ENCODE measurements around the gene FKBP4.

Gene FKBP4

GRCh38 chr12:2776129-2776806 lies 18.5 kb upstream of the FKBP4 start:
- DNase-seq (ENCODE audit: insufficient read length, low spot score), result no peak
- FAIRE-seq, result no peak

DNA sequence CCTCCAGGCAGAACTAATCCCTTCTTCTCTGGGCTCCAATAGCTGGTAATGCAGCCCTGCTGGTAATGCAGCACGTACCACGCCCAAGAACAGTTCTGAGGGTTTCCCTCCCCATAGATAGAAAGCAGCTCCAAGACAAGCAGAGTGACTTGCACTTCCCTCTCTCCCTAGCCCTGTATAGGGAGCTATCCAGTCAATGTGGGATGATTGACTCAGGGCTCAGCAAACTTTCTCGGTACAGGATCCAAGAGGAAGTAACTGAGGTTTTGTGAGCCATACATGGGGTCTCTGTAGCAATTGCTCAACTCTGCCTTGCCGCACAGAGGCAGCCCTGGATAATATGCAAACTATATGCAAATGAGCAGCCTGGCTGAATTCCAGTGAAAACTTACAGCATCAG lies 15.5 kb upstream of the FKBP4 start:
- DNase-seq (ENCODE audit: insufficient read length, low spot score), result no peak
- no peak for FAIRE-seq

DNA sequence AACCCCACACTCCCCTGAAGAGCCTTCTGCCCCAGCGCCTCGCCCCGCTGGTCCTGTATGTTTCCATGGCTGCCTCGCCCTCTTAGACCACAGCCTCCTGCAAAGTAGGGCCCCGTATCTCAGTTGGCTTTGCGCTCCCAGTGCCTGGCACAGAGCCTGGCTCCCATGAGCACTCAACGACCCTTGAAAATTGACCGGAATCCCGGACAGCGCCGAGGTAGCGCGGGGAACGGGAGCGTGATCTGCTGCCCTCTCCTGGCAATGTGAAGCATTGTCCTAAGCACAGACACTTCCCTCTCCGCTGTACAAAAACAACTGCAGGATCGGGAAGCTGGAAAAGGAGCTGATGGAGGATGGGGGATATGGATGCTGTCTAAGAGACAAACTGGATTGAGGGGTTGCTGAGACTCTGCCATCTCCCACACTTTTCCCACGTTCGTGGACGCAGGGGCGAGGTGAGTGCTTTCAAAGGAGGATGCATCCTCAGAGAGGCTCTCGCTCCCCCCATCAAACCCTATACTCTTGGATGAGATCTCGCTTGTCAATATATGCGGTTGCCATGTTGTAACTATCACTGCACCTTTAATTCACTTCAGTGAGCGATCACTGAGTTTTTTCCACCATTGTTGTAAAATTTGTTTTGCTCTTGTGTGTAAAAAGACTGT lies 10.7 kb upstream of the FKBP4 start:
- FAIRE-seq, result peak; percentile 84
- peak; percentile 44 for DNase-seq (ENCODE audit: insufficient read length, low spot score)

GRCh38 chr12:2785017-2785416 lies 9.8 kb upstream of the FKBP4 start:
- DNase-seq (ENCODE audit: insufficient read length, low spot score) (no peak), FAIRE-seq (no peak)

GRCh38 chr12:2791089-2791488 lies 3.7 kb upstream of the FKBP4 start:
- DNase-seq (ENCODE audit: insufficient read length, low spot score) (no peak), FAIRE-seq (no peak)

GRCh38 chr12:2792671-2793500 lies 1.9 kb upstream of the FKBP4 start:
- no peak for FAIRE-seq
- DNase-seq (ENCODE audit: insufficient read length, low spot score), result no peak

- no peak for DNase-seq (ENCODE audit: insufficient read length, low spot score)
- no peak for FAIRE-seq
Measured at GRCh38 chr12:2793561-2793960, 1.2 kb upstream of the FKBP4 start.

DNA sequence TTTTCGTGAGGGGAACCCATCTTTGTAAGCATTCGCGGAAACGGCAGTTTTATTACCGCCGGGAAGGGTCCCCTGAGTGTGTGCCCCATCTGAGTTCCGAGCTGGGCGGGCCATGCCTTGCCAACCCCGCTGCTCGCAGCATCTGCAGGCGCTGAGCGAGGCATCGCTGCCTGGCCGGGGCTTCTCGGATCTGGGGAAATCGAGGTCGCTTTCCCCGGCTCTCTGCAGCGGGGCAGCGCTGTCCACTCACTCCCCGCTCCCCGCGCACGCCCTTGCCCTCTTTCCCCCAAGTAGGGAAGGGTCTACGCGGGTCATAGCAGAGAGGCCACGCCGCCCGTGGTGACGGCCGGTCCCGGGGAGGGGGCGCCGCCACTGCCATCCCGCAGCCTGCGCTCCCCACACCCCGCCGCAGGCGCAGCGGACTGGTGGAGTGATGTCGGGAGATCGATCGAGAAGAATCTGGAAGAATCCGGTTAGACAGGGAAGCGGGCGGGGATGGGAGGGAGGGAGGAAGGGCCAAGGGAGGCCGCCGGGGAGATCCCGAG lies 507 bp upstream of the FKBP4 start:
- FAIRE-seq, result no peak
- DNase-seq (ENCODE audit: insufficient read length, low spot score), result no peak

GRCh38 chr12:2795291-2796186 lies 769 bp downstream of the FKBP4 start:
- DNase-seq (ENCODE audit: insufficient read length, low spot score) (peak; percentile 97), FAIRE-seq (peak; percentile 66)

DNA sequence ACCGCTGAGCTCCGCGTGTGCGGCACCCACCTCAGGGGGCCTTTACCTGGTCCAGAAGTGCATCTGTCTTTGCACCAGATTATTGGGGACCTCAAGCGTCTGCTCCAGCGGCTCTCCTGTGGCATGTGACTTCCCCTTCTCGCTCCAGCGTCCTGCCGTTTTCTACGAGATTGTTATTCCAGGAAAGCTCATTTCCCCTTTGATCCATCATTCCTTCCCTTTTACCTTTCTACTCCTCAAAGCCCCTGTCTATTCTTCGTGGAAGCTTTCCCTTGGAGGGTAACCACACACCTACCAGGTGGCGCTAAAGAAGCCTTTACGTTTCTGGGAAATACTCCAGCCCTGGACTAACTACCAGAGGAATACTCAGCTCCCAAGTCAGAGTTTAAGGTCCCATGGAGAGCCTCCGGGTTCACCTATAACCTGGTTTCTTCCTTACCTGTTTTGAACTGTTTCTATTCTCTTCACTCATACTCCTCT lies 1.5 kb downstream of the FKBP4 start:
- FAIRE-seq, result no peak
- no peak for DNase-seq (ENCODE audit: insufficient read length, low spot score)

DNA sequence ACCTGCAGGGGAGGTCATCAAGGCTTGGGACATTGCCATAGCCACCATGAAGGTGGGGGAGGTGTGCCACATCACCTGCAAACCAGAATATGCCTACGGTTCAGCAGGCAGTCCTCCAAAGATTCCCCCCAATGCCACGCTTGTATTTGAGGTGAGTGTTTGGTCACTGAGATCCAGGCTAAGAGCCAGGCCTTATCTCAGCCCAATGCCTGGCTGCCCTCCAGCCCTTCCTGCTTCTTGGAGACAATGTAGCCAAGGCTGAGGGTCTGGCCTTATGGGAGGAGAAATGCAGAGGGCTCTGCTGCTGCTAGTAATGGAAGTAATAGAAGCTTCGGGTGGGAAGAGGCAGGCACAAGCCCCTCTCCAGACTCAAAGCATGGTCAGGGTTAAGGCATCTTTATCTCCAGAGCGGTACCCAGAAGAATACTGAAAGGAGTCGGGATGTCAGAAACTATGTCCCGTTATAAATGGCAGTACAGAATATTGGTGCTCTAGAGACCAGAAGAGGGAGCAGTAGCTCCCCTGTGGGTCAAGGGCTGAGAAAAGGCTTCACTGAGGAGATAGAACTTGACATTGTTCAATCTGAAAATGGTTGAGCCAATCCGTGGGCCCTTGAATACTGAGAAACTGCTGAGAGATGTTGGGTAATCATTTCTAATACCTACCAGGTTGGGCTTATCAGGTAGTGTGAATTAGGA lies 3.1 kb downstream of the FKBP4 start:
- DNase-seq (ENCODE audit: insufficient read length, low spot score) (no peak), FAIRE-seq (no peak)

DNA sequence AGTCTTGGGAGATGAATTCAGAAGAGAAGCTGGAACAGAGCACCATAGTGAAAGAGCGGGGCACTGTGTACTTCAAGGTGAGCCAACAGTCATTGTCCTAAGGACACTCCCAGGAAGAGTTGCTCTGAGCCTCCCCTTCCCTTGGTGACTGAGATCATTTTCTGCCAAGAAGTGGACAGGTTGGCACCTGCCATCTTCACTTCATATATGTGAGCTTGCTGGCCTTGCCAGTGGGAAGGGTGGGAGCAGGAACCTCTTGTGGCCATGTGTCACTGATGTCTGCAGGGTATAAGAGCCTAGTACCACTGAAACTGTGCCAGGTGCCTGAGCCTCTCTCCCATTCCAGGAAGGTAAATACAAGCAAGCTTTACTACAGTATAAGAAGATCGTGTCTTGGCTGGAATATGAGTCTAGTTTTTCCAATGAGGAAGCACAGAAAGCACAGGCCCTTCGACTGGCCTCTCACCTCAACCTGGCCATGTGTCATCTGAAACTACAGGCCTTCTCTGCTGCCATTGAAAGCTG lies 5.3 kb downstream of the FKBP4 start:
- FAIRE-seq (no peak), DNase-seq (ENCODE audit: insufficient read length, low spot score) (no peak)

GRCh38 chr12:2801044-2801783 lies 6.4 kb downstream of the FKBP4 start:
- FAIRE-seq, result no peak
- DNase-seq (ENCODE audit: insufficient read length, low spot score), result no peak

DNA sequence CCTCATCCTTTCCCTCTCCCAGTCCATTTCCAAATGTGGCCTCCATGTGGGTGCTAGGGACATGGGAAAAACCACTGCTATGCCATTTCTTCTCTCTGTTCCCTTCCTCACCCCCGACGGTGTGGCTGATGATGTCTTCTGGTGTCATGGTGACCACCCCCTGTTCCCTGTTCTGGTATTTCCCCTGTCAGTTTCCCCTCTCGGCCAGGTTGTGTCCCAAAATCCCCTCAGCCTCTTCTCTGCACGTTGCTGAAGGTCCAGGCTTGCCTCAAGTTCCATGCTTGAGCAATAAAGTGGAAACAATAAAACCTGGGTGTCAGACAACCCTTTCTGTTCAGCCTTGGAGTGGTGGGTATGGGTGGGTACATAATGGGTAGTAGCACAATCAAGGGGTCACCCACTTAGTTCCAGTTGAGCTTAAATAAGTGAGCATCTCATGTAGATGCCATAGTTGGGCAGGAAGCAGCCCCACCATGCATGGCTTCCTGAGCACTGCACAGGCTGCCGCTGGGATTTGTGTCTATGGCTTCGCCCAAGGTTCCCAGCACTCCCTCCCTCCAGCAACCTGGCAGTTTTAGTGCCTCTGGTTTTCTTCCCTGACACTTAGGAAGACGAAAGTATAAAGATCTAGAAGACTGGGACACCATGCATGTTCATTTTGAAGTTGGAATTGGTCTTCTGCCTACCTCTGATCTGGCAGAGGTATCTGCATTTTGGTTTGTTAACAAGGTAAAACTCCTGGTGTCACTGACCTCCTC lies 9.0 kb downstream of the FKBP4 start:
- no peak for DNase-seq (ENCODE audit: insufficient read length, low spot score)
- no peak for FAIRE-seq

DNA sequence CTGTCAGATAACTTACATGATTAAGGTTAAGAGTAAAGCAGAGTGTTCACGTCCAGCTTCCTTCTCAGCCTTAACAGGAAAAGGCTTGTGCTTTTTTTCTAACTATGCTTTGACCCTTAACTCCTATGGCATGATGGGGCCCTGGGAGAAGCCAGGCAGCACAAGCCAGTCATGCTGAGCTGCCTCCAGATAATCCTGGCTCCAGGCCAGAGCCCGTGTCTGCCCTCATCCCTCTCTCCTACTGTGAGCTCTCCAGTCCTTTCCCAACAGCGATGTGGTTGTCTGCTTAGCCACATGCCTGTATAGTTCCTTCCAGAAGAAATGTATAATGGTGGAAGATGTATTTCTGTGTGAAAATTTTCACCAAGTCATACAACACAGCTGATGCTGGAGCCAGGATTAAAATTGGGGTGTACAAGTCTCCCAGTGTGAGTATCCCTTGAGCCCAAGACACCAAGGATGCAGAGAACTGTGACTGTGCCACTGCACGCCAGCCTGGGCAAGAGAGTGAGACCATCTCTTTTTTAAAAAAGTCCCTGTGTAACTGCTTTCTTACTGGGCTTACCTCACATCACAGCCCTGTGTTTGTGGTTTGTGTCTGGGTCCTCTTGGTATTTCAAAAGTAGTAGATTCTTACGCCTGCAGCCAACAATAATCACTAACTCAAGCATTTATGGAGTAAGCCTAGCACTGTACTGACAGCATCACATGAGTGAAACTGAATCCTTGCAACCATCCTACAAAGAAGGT lies 9.8 kb downstream of the FKBP4 start:
- DNase-seq (ENCODE audit: insufficient read length, low spot score) (no peak), FAIRE-seq (no peak)

DNA sequence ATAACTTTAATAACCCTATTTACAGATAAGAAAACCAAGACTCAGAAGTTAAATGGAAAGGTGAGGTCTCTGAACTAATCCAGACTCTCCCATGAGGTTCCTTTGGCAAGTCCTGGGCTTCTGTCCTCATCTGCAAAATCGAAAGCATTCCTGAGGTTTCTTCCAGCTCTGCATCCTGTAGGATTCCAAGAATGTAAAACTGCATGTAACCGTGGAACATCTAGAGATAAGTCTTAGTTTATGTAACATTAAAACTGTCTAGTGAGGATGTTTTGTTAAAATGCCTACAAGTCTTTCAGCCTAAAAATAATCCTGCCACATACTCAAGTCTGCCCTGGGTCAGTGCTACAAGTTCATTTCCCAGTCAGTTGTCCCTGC lies 10.4 kb downstream of the FKBP4 start:
- no peak for FAIRE-seq
- DNase-seq (ENCODE audit: insufficient read length, low spot score), result no peak

GRCh38 chr12:2806700-2807099 lies 11.9 kb downstream of the FKBP4 start:
- no peak for DNase-seq (ENCODE audit: insufficient read length, low spot score)
- no peak for FAIRE-seq

Data from GM19239 (cell line).